Measurements from ENCODE around the gene ORMDL2.

- TF ChIP-seq CTCF (IDR thresholded peaks at IDR 0.05), result no peak
- TF ChIP-seq EZH2phosphoT487 (IDR thresholded peaks at IDR 0.05), result no peak
- no peak for TF ChIP-seq EZH2 (IDR thresholded peaks at IDR 0.05)
Measured at GRCh38 chr12:55788546-55788945, 29.3 kb upstream of the ORMDL2 start.

Data from neural progenitor cell (in vitro differentiated cells).